Measurements from ENCODE around the gene MLLT10.

Gene MLLT10

DNA sequence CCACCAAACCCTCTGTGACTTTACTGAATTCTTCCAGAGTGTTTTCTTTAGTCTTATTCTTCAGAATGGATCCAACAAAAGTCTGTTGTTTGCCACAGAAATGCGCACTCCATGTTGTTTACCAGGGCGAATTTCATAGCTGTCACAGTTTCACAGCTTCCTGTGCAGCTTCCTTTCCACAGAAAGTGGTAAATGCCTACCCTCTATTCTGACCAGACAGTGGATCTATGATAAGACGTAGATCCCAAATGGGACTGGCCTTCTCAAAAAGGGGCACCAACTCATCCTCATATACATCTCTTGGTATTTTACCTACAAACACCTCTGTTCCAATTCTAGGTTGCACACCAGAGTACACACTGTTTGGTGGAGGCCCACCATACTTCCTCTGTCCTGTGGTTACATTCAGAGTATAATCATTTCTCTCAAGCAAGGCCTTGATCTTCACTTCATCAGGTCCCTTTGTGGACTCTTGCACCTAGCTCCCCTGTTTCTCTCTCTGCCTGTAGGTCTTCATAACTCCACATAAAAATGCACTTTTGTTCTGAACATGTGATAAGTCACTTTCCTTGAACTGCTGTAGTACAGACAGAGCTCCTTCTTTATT, 91.7 kb downstream of the MLLT10 start:
- Histone ChIP-seq H3K27me3 (ENCODE audit: control insufficient read depth in 1 of 2, insufficient read depth in 1 of 2, low read length in 2 of 2) (no peaks in the 10 kb centered on the region), H2BK15ac (ENCODE audit: low read depth, poor library complexity, severe bottlenecking) (no peak overlapping the region), H3K4me1 (ENCODE audit: control insufficient read depth, insufficient read depth, low read depth, low read length) (no peaks in the 10 kb centered on the region), H2BK5ac (ENCODE audit: low read depth, low read length, poor library complexity, severe bottlenecking) (no peak overlapping the region), H3K9me3 (ENCODE audit: control insufficient read depth, low read length) (no peaks in the 10 kb centered on the region), H4K8ac (ENCODE audit: low read length) (no peak overlapping the region), H3K4me2 (ENCODE audit: low read length, poor library complexity, severe bottlenecking) (no peak overlapping the region), H2AFZ (ENCODE audit: low read depth, low read length) (no peak overlapping the region), H3K36me3 (ENCODE audit: control insufficient read depth in 1 of 2, insufficient read depth in 2 of 2, low read depth in 1 of 2, low read length in 2 of 2) (peaks cover 11 to 59% of the 10 kb centered on the region in 2 experiments), H3K27ac (ENCODE audit: low read length, poor library complexity, severe bottlenecking) (no peak overlapping the region), H2BK12ac (ENCODE audit: low read length in 2 of 2) (no peak overlapping the region), H3K14ac (ENCODE audit: low read length in 2 of 2) (no peak overlapping the region), H3K79me1 (replicated peaks; ENCODE audit: low read length, poor library complexity, severe bottlenecking) (peaks cover 34% of the 10 kb centered on the region), H2AK5ac (ENCODE audit: low read length, severe bottlenecking) (no peak overlapping the region), H3K18ac (ENCODE audit: low read depth in 1 of 2, low read length in 2 of 2) (no peak overlapping the region), H3K9ac (ENCODE audit: low read length) (no peak overlapping the region), H3K23ac (ENCODE audit: low read length in 2 of 2) (no peak overlapping the region), H3K4me3 (ENCODE audit: insufficient read depth in 1 of 2, low read depth in 1 of 2, low read length in 2 of 2) (no peak overlapping the region), H4K91ac (ENCODE audit: low read length) (no peak overlapping the region), H2BK120ac (ENCODE audit: low read depth, low read length) (no peak overlapping the region), H3K4ac (ENCODE audit: low read depth in 1 of 2, low read length in 2 of 2) (no peak overlapping the region)
- no peak for DNase-seq
- 95% methylated on average over 3 of the region's 3 CpGs for WGBS

DNA sequence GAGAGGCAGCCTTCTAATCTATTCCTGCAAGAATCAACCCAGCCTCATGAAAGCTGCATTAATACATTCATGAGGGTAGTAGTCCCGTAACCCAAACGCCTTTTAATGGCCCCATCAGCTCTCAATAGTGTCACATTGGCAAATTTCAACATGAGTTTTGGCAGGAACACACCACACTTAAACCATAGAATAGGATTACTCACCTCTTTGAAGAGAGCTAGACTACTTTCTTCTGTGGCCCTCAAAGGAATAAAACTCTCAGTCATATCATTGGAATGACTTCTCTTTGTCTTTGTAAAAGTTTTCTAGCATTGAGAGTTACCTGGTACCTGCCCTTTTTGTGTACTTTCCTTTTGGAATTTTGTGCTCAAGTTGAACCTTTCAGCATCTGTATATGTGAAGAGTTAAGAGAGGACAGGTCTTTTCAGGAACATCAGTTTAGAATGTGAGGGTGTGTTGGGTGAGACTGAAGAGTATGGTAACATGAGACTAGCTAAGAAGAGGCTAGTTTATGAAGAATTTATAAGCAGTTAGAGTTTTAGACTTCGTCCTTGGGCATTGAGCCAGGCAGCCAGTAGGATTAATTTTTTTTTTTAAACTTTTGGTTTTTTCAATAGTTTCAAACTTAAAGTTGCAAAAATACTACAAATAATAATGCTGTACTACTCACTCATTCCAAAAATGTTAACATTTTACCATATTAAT, 92.6 kb downstream of the MLLT10 start:
- Histone ChIP-seq H3K23ac (ENCODE audit: low read length in 2 of 2) (no peak overlapping the region), H4K8ac (ENCODE audit: low read length) (no peak overlapping the region), H2AK5ac (ENCODE audit: low read length, severe bottlenecking) (no peak overlapping the region), H3K27ac (ENCODE audit: low read length, poor library complexity, severe bottlenecking) (no peak overlapping the region), H3K36me3 (ENCODE audit: control insufficient read depth in 1 of 2, insufficient read depth in 2 of 2, low read depth in 1 of 2, low read length in 2 of 2) (peaks cover 9 to 62% of the 10 kb centered on the region in 2 experiments), H3K27me3 (ENCODE audit: control insufficient read depth in 1 of 2, insufficient read depth in 1 of 2, low read length in 2 of 2) (no peaks in the 10 kb centered on the region), H4K91ac (ENCODE audit: low read length) (no peak overlapping the region), H2BK15ac (ENCODE audit: low read depth, poor library complexity, severe bottlenecking) (no peak overlapping the region), H3K4me2 (ENCODE audit: low read length, poor library complexity, severe bottlenecking) (no peak overlapping the region), H3K14ac (ENCODE audit: low read length in 2 of 2) (no peak overlapping the region), H2BK120ac (ENCODE audit: low read depth, low read length) (no peak overlapping the region), H2AFZ (ENCODE audit: low read depth, low read length) (no peak overlapping the region), H2BK5ac (ENCODE audit: low read depth, low read length, poor library complexity, severe bottlenecking) (no peak overlapping the region), H3K4ac (ENCODE audit: low read depth in 1 of 2, low read length in 2 of 2) (no peak overlapping the region), H3K79me1 (replicated peaks; ENCODE audit: low read length, poor library complexity, severe bottlenecking) (peaks cover 35% of the 10 kb centered on the region), H3K9me3 (ENCODE audit: control insufficient read depth, low read length) (no peaks in the 10 kb centered on the region), H3K18ac (ENCODE audit: low read depth in 1 of 2, low read length in 2 of 2) (no peak overlapping the region), H3K9ac (ENCODE audit: low read length) (no peak overlapping the region), H3K4me3 (ENCODE audit: insufficient read depth in 1 of 2, low read depth in 1 of 2, low read length in 2 of 2) (no peak overlapping the region), H2BK12ac (ENCODE audit: low read length in 2 of 2) (no peak overlapping the region), H3K4me1 (ENCODE audit: control insufficient read depth, insufficient read depth, low read depth, low read length) (no peaks in the 10 kb centered on the region)
- 98% methylated on average over 2 of the region's 3 CpGs for WGBS
- no peak for DNase-seq

DNA sequence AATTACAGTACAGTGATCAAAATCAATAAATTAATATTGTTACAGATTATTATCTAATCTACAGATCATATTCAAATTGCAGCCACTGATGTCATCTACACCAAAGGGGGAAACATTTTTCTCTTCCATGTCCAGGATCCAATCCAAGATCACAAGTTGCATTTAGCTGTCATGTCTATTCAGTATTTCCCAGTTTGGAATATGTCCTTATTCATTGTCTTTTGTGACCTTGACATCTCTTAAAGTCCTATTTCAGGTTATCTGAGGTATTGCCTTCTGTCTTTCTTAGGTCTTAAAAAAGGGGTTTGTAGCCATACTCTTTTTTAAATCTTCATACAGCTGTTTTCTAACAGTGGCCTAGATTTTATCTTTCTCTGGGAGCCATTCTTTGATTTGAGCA, 93.3 kb downstream of the MLLT10 start:
- no peak for DNase-seq
- no peak overlapping the region for H2BK120ac ChIP-seq (ENCODE audit: low read depth, low read length)
- H3K4me3 ChIP-seq (ENCODE audit: insufficient read depth in 1 of 2, low read depth in 1 of 2, low read length in 2 of 2), result no peak overlapping the region

DNA sequence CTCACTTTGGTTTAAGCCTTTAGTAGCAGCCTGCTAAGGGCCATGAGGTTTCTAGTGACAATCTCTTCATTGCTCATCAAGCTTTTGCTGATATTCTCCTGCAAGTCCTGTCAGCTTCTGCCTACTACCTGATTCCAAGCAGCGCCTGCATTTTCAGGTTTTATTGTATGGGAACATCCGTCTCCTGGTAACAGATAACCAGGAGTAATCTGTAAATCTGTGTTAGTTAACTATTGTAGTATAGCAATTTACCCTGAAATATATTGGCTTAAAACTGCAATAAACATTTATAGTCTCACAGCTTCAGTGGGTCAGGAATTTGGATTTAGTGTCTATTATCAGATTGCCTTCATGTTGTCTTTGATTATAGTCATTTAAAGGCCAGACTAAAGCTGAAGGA, 94.0 kb downstream of the MLLT10 start:
- H2BK5ac ChIP-seq (ENCODE audit: low read depth, low read length, poor library complexity, severe bottlenecking), result no peak overlapping the region
- no peak overlapping the region for H3K4me3 ChIP-seq (ENCODE audit: insufficient read depth in 1 of 2, low read depth in 1 of 2, low read length in 2 of 2)
- H3K9ac ChIP-seq (ENCODE audit: low read length), result no peak overlapping the region
- H2AK5ac ChIP-seq (ENCODE audit: low read length, severe bottlenecking), result no peak overlapping the region
- H3K9me3 ChIP-seq (ENCODE audit: control insufficient read depth, low read length), result no peaks in the 10 kb centered on the region
- H3K18ac ChIP-seq (ENCODE audit: low read depth in 1 of 2, low read length in 2 of 2), result no peak overlapping the region
- peaks cover 30% of the 10 kb centered on the region for H3K79me1 ChIP-seq (replicated peaks; ENCODE audit: low read length, poor library complexity, severe bottlenecking)
- WGBS, result 100% methylated on average over 1 of the region's 2 CpGs
- H3K4me1 ChIP-seq (ENCODE audit: control insufficient read depth, insufficient read depth, low read depth, low read length), result no peaks in the 10 kb centered on the region
- no peak for DNase-seq
- no peak overlapping the region for H2BK120ac ChIP-seq (ENCODE audit: low read depth, low read length)
- no peak overlapping the region for H2BK15ac ChIP-seq (ENCODE audit: low read depth, poor library complexity, severe bottlenecking)
- H3K4ac ChIP-seq (ENCODE audit: low read depth in 1 of 2, low read length in 2 of 2), result no peak overlapping the region
- H4K8ac ChIP-seq (ENCODE audit: low read length), result no peak overlapping the region
- no peak overlapping the region for H3K23ac ChIP-seq (ENCODE audit: low read length in 2 of 2)
- no peak overlapping the region for H2AFZ ChIP-seq (ENCODE audit: low read depth, low read length)
- no peak overlapping the region for H4K91ac ChIP-seq (ENCODE audit: low read length)
- H3K27ac ChIP-seq (ENCODE audit: low read length, poor library complexity, severe bottlenecking), result no peak overlapping the region
- H3K36me3 ChIP-seq (ENCODE audit: control insufficient read depth in 1 of 2, insufficient read depth in 2 of 2, low read depth in 1 of 2, low read length in 2 of 2), result peaks cover 9 to 65% of the 10 kb centered on the region in 2 experiments
- no peaks in the 10 kb centered on the region for H3K27me3 ChIP-seq (ENCODE audit: control insufficient read depth in 1 of 2, insufficient read depth in 1 of 2, low read length in 2 of 2)
- no peak overlapping the region for H3K14ac ChIP-seq (ENCODE audit: low read length in 2 of 2)
- no peak overlapping the region for H3K4me2 ChIP-seq (ENCODE audit: low read length, poor library complexity, severe bottlenecking)
- no peak overlapping the region for H2BK12ac ChIP-seq (ENCODE audit: low read length in 2 of 2)

More for the DNA sequence above, 93.3 kb downstream of the MLLT10 start:
- H3K18ac ChIP-seq (ENCODE audit: low read depth in 1 of 2, low read length in 2 of 2), result no peak overlapping the region
- H3K79me1 ChIP-seq (replicated peaks; ENCODE audit: low read length, poor library complexity, severe bottlenecking), result peaks cover 32% of the 10 kb centered on the region
- no peak overlapping the region for H2AK5ac ChIP-seq (ENCODE audit: low read length, severe bottlenecking)
- H3K9me3 ChIP-seq (ENCODE audit: control insufficient read depth, low read length), result no peaks in the 10 kb centered on the region
- no peak overlapping the region for H3K4ac ChIP-seq (ENCODE audit: low read depth in 1 of 2, low read length in 2 of 2)
- no peak overlapping the region for H4K8ac ChIP-seq (ENCODE audit: low read length)
- no peak overlapping the region for H2BK5ac ChIP-seq (ENCODE audit: low read depth, low read length, poor library complexity, severe bottlenecking)
- H4K91ac ChIP-seq (ENCODE audit: low read length), result no peak overlapping the region
- no peaks in the 10 kb centered on the region for H3K4me1 ChIP-seq (ENCODE audit: control insufficient read depth, insufficient read depth, low read depth, low read length)
- no peak overlapping the region for H3K9ac ChIP-seq (ENCODE audit: low read length)
- H2BK15ac ChIP-seq (ENCODE audit: low read depth, poor library complexity, severe bottlenecking), result no peak overlapping the region
- no peak overlapping the region for H3K23ac ChIP-seq (ENCODE audit: low read length in 2 of 2)
- H3K4me2 ChIP-seq (ENCODE audit: low read length, poor library complexity, severe bottlenecking), result no peak overlapping the region
- no peak overlapping the region for H3K14ac ChIP-seq (ENCODE audit: low read length in 2 of 2)
- H3K27ac ChIP-seq (ENCODE audit: low read length, poor library complexity, severe bottlenecking), result no peak overlapping the region
- no peak overlapping the region for H2BK12ac ChIP-seq (ENCODE audit: low read length in 2 of 2)
- H3K36me3 ChIP-seq (ENCODE audit: control insufficient read depth in 1 of 2, insufficient read depth in 2 of 2, low read depth in 1 of 2, low read length in 2 of 2), result peaks cover 9 to 65% of the 10 kb centered on the region in 2 experiments
- no peak overlapping the region for H2AFZ ChIP-seq (ENCODE audit: low read depth, low read length)
- H3K27me3 ChIP-seq (ENCODE audit: control insufficient read depth in 1 of 2, insufficient read depth in 1 of 2, low read length in 2 of 2), result no peaks in the 10 kb centered on the region
